Measurements from ENCODE around the gene SLC5A10.
"Not testable (repeated sequence)": the region's sequence is repeated elsewhere in the genome, so short reads cannot be mapped to it uniquely, and the experiment has no call there.

Gene SLC5A10

DNA sequence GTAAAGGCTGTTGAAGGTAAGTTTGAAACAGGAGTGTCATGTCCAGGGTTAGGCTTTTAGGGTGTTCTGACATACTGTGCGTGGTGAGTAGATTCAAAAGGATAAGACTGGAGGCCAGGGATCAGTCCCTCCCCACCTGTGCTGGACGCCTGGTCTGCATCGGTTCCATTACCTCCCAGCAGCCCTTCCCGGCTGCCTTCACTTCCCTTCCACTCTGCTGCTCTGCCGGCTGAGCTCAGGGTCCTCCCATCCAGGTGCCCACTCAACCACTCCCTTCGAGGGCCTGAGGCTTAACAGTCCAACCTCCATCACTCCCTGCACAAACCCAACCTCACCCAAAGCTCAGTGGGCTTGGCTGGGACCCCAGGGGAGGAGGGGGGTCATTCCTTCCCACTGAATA, 4.1 kb upstream of the SLC5A10 start:
- DNase-seq (ENCODE audit: low spot score) = no peak

DNA sequence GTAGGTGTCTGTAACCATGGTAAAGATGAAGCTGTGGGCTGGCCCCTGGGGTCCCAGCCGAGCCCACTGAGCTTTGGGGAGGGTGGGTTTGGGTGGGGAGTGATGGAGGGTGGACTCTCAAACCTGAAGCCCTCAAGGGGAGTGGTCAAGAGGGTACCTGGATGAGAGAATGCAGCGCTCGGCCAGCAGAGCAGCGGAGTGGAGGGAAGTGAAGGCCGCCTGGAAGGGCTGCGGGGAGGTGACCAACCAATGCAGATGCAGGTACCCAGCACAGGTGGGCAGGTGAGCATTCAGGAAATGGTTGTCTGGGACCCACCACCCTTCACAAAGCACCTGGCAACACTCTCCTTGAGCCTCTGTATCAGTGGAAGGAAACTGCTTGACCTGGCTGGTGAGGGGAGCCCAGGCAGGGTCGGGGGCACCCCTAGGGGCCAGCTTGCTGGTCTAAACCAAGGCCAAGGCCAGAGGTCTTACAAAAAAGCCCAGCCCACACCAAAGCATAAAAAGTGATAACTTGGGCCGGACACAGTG, 3.4 kb upstream of the SLC5A10 start:
- no peak for DNase-seq (ENCODE audit: low spot score)

DNA sequence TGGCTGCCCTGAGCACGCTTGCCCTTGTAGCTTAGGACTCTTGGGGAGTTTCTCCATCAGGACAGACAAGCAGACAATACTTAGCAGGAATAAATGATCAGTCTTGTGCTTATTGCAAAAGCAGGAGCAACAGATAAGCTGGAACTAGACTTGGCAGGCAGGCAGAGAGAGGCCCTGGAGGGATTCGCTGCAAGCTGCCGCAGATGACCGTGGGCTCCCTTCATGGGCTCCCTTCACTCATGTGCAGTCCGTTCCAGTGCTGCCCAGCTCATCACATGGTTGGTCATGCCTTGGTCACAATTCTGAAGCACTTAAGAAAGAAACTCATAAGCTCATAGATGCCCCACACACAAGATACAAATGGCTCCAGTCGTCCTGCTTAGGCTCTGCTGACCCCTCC, 2.4 kb upstream of the SLC5A10 start:
- DNase-seq (ENCODE audit: low spot score) = no peak

DNA sequence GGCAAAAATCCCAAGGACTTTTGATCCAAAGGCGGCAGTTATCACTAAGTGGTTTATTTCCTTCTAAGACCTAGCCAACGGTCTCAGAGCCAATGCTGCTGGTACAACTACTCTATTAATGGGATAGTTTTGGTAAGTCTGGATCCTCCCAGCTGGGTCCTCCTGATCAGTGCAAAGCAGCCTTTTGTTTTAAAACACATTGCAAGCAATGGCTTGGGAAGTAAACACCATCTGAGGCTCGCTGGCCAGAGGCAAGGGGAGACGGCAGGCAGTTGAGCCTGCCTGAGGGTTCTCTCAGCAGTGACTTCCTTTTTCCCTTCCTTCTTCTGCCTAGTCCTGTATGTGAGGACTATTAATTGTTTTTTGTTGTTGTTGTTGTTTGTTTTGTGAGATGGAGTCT, 1.6 kb upstream of the SLC5A10 start:
- DNase-seq (ENCODE audit: low spot score) = no peak

DNA sequence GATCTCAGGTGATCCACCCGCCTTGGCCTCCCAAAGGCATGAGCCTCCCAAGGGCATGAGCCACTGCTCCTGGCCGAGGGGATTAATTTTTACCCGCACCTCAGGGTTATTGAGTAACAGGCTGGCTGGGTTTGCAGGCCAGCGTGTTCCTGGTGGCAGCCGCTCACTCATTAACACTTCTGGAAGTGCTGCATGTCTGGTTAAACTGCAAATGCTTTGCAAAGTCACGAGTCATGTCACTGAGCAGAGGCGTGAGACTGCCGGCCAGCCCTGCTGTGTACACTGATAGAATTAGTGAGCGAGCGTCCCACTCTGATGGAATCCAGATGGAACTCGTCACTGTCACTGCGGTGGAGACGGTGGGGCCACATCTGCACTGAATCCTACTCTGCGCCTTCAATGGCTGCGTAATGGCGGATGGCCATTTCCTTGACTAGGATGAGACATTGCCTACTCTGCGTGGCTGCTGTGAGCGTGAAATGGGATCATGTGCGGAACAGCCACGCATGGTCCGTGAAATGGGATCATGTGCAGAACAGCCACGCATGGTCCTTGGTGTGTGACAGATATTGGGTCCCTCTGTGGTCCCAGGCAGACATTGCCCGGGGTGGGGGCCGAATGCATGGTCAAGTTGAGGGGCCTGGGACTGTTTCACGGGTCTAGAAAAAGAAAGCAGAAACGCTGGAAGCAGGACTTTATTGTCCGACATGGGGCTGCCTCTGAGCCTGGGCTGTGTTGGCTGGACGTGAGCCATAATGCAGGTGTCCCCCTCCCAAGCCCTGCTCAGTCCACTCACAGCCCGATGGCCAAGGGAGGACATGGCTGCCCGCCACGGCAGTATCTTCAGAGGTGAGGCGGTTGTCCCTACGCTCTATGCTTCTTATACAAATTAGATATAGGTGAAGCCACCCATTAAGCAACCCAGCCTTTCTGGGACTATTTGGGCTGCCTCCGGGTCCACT, 740 bp upstream of the SLC5A10 start:
- no peak for DNase-seq (ENCODE audit: low spot score)

DNA sequence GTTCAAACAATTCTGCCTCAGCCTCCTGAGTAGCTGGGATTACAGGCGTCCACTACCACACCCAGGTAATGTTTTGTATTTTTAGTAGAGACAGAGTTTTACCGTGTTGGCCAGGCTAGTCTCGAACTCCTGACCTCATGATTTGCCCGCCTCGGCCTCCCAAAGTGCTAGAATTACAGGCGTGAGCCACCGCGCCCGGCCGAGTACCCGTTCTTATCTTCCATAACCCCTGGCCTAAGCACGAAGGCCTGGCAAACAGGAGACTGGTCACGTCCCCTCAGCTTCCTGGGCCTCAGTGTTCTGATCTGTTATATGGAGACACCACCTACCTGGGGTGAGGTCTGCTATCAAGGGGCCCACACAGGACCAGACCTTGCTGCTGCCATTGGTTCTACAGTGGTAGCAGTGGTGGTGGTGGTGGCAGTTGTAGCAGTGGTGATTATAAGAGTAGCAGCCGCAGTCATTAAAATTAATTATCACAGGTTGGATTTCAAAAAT, 1.3 kb downstream of the SLC5A10 start:
- DNase-seq (ENCODE audit: low spot score) = no peak

DNA sequence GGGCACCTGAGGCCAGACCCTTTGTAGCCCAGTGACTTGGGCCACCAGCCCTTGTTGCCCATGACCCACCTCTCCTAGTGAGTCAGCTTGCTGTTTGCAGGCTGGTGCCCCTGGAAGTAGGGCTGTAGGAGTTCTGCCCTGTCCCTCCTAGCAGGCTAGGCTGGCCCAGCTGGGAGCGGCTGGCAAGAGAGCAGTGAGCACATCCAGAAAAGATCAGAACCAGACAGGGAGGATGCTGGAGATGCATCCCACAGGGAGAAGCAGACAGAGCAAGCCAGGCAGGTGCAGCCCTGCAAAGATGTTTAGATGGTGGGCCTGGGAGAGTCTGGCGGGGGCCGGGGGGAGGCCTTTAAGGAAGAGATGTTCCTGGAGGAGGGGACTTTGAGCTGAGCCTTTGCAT, 2.4 kb downstream of the SLC5A10 start:
- DNase-seq (ENCODE audit: low spot score) = no peak

DNA sequence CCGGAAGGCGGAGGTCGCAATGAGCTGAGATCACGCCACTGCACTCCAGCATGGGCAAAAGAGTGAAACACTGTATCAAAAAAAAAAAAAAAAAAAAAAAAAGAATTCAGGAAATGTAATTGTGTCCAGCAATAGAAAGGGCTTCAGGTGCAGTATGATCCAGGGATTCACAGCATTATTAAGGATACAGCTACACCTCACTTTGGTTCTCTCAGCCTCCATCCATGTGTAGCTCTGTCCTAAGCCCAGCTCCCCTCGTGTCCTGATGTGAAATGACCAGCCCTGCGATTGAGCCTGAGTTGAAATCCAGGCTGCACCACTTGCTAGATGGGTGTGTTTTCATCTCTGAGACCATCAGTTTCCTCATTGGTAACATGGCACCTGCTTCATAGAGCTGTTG, 3.0 kb downstream of the SLC5A10 start:
- DNase-seq (ENCODE audit: low spot score) = no peak

DNA sequence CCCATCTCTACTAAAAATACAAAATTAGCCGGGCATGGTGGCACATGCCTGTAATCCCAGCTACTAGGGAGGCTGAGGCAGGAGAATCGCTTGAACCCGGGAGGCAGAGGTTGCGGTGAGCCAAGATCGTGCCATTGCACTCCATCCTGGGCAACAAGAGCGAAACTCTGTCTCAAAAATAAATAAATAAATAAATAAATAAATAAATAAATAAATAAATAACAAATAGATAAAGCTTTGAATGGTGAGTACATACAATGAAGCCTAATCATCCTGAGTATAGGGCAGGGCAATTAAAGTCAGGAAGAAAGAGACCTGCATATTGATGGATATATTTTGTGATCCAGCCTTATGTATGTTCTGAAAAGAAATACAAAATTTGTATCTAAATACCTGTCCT, 4.1 kb downstream of the SLC5A10 start:
- DNase-seq (ENCODE audit: low spot score) = not testable (repeated sequence)

DNA sequence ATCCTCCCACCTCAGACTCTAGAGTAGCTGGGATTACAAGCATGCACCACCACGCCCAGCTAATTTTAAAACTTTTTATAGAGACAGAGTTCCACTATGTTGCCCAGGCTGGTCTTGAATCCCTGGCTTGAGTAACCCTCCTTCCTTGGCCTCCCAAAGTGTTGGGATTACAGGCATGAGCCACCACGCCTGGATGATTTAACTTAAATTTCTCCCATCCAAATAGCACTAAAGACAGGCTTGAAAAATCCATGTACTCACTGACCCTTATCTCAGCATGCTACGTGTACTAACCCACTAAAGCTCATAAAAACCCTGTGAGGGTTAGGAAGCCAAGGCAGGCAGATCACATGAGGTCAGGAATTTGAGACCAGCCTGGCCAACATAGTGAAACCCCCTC, 4.6 kb downstream of the SLC5A10 start:
- no peak for DNase-seq (ENCODE audit: low spot score)

DNA sequence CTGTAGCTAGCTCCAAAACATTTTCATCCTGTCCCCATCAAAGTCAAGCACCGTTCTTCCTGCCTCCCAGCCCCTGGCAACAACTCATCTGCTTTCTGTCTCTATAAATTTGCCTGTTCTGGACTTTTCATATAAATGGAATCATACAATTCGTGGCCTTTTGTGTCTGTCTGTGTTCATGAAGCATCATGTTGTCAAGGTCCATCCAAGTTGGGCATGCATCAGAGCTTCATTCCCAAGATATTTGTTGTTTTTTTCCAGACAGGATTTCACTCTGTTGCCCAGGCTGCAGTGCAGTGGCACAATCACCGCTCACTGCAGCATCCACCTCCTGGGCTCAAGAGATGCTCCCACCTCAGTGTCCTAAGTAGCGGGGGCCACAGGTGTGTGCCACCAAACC, 5.9 kb downstream of the SLC5A10 start:
- DNase-seq (ENCODE audit: low spot score) = no peak

DNA sequence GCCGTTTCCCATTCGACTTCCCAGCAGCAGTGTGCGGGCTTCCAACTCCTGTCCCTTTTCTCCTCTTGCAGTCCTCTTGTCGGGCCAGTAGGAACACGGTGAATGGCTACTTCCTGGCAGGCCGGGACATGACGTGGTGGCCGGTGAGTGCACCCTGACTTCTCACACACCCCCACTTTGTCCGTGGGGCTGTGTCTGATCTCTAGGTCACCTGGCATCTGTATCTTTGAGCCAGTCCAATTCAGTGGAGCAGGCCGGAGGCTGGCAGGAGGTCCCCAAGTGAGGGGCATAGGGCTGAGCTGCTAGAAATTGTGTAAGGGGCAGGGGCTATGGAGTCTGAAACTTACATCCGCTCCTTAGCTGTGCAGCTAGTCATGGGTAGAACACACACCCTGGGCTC, 6.6 kb downstream of the SLC5A10 start:
- DNase-seq (ENCODE audit: low spot score) = no peak

DNA sequence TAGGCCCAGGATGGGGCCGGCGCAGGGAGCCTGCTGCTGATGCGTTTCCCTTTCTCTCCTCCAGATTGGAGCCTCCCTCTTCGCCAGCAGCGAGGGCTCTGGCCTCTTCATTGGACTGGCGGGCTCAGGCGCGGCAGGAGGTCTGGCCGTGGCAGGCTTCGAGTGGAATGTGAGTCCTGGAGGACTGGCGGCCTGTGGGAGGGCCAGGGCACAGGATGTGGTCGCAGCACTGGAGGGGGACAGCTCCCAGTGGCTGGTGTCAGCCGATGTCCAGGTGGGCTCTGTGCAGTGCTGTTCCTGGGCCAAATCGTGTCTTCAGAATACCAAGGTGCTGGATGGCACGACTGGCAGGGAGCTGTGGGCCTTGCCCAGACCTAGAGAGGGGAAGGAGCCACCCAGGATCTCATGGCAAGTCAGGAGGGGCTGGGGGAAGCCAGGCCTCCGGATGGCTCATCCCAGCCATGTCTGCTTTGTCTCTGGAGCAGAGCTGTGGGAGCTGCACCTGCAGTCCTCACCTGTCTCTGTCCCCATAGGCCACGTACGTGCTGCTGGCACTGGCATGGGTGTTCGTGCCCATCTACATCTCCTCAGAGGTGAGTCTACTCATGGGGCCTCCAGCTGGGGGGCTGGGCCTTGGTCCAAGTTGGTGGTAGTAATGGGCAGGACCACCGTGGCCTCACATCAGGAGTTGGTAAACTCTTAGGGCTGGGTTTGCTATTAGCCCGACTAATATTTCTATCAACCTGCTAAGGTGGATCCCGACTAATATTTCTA, 7.3 kb downstream of the SLC5A10 start:
- no peak for DNase-seq (ENCODE audit: low spot score)

DNA sequence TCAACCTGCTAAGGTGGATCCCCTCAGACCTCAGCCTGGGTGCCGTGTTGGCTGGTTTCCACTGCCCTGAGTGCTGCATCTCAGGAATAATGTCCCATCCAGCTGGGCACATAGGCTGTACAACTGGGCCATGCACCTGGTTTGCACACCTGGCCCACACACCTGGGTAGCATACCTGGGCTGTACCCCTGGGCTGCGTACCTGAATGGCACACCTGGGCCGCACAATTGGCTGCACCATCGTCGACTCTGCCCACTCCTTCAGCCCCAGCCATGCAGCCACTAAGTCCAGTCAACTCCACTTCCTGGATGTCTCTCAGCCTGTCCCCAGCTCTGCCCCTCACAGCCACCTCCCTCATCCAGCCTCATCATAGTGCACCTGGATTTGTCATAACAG, 7.9 kb downstream of the SLC5A10 start:
- no peak for DNase-seq (ENCODE audit: low spot score)

DNA sequence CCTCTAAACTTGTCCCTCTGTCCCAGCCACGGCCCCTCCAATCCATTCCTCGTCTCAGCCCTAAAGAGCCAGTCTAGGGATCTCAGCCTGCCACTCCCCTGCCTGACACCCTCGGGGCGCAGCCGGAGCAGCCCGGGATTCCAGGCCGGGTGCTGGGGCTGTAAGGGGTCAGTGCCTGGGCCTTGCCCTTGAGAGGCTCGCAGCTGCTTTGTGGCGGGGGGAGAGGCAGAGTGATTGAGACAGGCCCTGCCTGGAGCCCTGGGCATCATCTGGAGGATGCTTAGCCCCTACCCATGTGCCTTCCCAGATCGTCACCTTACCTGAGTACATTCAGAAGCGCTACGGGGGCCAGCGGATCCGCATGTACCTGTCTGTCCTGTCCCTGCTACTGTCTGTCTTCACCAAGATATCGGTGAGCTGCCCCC, 8.3 kb downstream of the SLC5A10 start:
- DNase-seq (ENCODE audit: low spot score) = no peak

DNA sequence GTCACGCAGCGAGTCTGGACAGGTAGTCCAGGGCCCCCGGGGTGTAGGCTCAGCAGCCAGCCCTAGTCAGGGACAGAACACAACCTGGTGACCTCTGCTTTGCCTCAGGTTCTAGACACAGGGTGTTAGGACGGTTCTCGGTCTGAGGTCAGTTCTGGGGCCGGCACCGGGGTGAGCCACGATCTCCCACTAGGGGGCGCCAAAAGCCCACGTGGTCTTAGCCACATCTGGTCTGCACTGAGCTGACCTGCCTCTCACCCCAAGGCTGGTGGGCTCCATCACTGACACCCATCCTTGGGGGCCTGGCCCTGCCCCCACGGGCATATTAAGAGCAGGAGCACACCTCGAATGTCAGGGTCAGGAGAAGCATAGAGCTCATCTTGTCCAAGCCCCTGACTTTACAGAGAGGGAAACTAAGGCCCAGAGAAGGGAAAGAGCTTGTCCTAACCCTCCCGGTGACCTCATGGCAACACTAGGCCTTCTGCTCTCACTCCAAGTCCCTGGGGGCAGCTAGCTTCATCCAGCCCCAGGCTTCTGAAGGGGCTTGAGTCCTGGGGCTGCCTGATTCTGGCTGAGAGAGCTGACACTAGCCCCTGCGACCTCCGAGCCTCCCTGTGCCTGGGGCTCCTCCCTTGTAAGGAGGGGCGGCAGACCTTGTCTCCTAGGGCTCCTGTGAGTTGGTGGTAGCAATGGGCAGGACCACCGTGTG, 9.0 kb downstream of the SLC5A10 start:
- peak; percentile 38 for DNase-seq (ENCODE audit: low spot score)

DNA sequence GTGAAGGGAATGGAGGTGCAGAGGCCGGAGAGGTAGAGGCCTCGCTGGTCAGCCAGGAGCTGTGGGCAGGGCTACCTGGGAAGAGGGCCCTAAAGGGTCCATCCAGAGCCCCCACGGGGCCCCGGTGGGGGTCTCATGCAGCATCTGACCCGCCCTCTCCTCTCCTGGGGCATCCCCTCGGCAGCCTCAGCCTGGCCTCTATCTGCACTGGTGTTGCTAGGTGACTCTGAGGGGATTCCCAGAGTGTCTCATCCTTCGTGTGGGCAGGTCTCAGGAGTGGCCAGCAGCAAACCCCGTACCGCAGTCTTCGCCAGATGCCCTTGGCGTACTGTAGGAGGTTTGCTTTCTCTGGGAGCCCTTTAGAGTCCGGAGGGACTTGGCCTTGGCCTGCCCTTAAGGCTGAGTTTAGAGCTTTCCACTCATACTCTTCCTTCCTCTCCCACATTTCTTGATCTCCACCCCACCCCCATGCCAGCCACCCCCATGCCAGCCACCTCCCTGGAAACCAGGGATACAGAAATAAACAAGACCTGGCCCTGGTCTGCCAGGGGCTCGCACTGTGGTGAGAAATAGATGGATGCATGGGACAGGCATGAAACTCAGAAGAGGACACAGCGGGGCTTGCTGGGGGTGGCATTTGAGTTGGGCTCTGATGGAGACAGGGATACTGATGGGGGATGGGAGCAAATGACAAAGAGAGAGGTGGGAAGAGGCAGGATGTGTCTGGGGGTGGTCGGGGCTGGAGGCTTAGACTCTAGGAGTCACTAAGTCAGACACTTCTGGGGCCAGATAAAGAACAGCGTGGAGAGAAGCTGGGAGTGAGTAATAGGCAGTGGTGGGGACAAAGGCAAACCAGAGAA, 9.9 kb downstream of the SLC5A10 start:
- no peak for DNase-seq (ENCODE audit: low spot score)

DNA sequence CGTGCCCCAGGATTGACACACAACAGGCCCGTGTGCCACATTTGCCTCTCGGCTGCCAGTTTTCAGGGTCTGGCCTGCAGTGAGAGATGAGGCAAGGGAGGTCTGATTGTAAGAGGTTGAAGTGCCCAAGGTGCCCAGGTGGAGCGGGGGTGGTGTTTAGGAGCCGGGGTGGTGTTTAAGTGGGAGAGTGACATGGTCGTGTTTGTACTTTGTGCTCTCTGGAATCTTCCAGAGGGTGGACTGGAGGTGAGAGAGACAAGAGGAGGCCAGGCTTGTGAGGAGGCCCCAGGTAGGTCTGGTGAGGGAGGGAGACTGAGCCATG, 10.5 kb downstream of the SLC5A10 start:
- no peak for DNase-seq (ENCODE audit: low spot score)

DNA sequence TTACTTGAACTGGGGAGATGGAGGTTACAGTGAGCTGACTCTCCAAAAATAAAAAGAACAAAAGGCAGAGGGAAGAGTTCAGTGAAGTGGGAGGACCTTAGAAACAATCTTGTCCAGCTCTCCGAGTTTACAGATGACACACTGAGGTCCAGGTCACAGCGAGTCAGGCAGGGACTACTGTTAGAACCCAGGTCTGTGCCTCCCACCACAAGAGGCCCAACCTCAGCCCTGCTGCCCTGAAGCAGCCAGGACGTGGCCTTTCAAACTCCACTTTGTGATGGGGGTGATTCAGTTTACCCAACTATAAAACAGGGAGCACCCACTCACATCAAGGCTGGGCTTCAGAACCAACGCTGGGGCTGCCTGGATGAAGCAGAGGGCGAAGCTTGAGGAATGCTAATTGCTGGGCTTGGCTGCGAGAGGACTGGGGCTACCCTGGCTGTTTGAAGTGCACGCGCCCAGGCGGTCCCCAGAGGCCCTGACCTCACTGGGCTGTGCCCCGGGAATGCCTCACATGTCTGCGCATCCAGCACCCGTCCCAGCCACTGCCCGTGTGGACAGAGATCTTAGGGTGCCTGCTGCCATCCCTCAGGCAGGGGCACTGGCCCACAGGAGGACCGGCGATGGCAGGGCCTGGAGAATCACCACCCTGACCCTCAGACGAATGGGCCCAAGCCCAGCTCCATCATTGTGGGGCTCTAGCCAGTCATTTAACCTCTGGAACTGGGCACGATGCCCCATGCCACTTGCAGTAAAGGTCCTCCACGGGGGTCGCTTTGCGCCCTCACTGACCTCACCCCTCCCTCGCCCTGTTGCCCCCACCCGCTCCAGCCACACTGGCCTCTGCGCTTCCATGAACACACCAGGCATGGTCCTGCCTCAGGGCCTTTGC, 11.4 kb downstream of the SLC5A10 start:
- no peak for DNase-seq (ENCODE audit: low spot score)

DNA sequence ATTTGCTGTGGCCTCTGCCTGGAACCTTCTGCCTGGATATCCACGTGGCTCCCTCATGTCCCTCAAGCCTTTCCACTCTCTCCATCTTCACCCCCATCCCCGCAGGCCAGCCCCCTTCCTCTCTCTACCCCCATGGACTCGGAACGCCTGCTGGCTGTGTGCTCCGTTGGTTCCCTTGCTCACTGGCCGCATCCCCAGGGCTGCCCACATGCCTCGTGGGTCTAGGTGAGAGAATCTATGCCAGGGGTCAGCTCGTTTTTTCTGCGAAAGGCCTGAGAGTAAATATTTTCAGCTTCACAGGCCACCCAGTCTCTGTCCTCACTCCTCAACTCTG, 12.0 kb downstream of the SLC5A10 start:
- DNase-seq (ENCODE audit: low spot score) = no peak

All from globus pallidus (tissue), 1 donor.